ENCODE results near the gene HEXB.

The HEXB gene

GRCh38 chr5:74672215-74672877 is 12.7 kb upstream of the HEXB start:
- TF ChIP-seq CTCF (IDR thresholded peaks at IDR 0.05): no peak

- peak; percentile 57 for TF ChIP-seq CTCF (IDR thresholded peaks at IDR 0.05)
Measured at GRCh38 chr5:74673011-74673790, 11.8 kb upstream of the HEXB start.

GRCh38 chr5:74679966-74680365 is 5.1 kb upstream of the HEXB start:
- no peak for TF ChIP-seq CTCF (IDR thresholded peaks at IDR 0.05)

GRCh38 chr5:74685979-74686631 is 1.1 kb downstream of the HEXB start:
- no peak for TF ChIP-seq CTCF (IDR thresholded peaks at IDR 0.05)

GRCh38 chr5:74686962-74687751 is 2.1 kb downstream of the HEXB start:
- TF ChIP-seq CTCF (IDR thresholded peaks at IDR 0.05): no peak

GRCh38 chr5:74693191-74693590 is 8.2 kb downstream of the HEXB start:
- no peak for TF ChIP-seq CTCF (IDR thresholded peaks at IDR 0.05)

- no peak for TF ChIP-seq CTCF (IDR thresholded peaks at IDR 0.05)
Measured at GRCh38 chr5:74717596-74717995, 32.6 kb downstream of the HEXB start.

Data from LNCAP (cell line).